SK-N-SH (cell line): ENCODE measurements around the gene SBSN. TPM values are rescaled to one million over a fixed set of nuclear protein-coding genes. Genes with fewer than 3 reads are reported as not detected.

ENCODE experiments used
- CTCF ChIA-PET: fragments of 300-600, 350-600 bp; formaldehyde crosslinking; extraction: SDS; loops from one replicate; lab custom pipeline; 2021; lab: Yijun Ruan, JAX
- POLR2A ChIA-PET: fragments of 350-600 bp; sonication (Branson Sonifier 250); formaldehyde crosslinking; extraction: SDS; loops from one replicate; lab custom pipeline; 2020; ENCODE audit warnings: antibody characterized with exemption, inconsistent platforms; lab: Yijun Ruan, JAX
- DNase-seq: peaks from one replicate; pipeline ENCODE4 v3.0.0; 2012
- H2AFZ ChIP-seq: fragments of 200-600 bp; sonication (generic); 2 replicates; pipeline ENCODE4 v1.8.1; 2016; ENCODE audit warnings: antibody characterized with exemption, mild to moderate bottlenecking, low read depth
- H3F3A ChIP-seq: fragments of 200-600 bp; sonication (generic); replicated peaks from 2 replicates; pipeline ENCODE3; 2016; ENCODE audit warnings: antibody characterized with exemption, mild to moderate bottlenecking; ENCODE audit not compliant: insufficient read depth
- H3K27ac ChIP-seq, 2 experiments: fragments of 200-500 bp in 1 of 2; fragments of 200-600 bp in 1 of 2; sonication (Bioruptor generic) in 1 of 2; sonication (generic), shearing (Covaris generic) in 1 of 2; 2 replicates each; pipeline versions ENCODE4 v1.5.1 to v1.6.1; 2014 to 2016; ENCODE audit warnings: low read depth in 2 of 2, inconsistent platforms in 1 of 2, low read length in 1 of 2, mild to moderate bottlenecking in 1 of 2, mixed read lengths in 1 of 2
- H3K27me3 ChIP-seq: fragments of 200-600 bp; sonication (generic), shearing (Covaris generic); 2 replicates; pipeline ENCODE4 v1.6.1; 2016; ENCODE audit warnings: mixed run types; ENCODE audit not compliant: insufficient read depth
- H3K36me3 ChIP-seq, 2 experiments: fragments of 200-500 bp in 1 of 2; fragments of 200-600 bp in 1 of 2; sonication (Bioruptor generic) in 1 of 2; sonication (generic) in 1 of 2; replicated peaks in 1 of 2; 2 replicates each; pipeline versions ENCODE3 to v1.5.1; 2014 to 2016; ENCODE audit warnings: low read length in 1 of 2, mild to moderate bottlenecking in 1 of 2; ENCODE audit not compliant: insufficient read depth in 2 of 2, control insufficient read depth in 1 of 2
- H3K4me1 ChIP-seq, 2 experiments: fragments of 200-500 bp in 1 of 2; fragments of 200-600 bp in 1 of 2; sonication (Bioruptor generic) in 1 of 2; sonication (generic), shearing (Covaris generic) in 1 of 2; 2 replicates each; pipeline versions ENCODE4 v1.5.1 to v1.6.1; 2014 to 2016; ENCODE audit warnings: low read depth in 1 of 2, low read length in 1 of 2, mixed run types in 1 of 2; ENCODE audit not compliant: insufficient read depth in 2 of 2, control insufficient read depth in 1 of 2
- H3K4me2 ChIP-seq: fragments of 200-600 bp; sonication (generic), shearing (Covaris generic); 2 replicates; pipeline ENCODE4 v1.6.1; 2017; ENCODE audit warnings: mixed run types
- H3K4me3 ChIP-seq, 2 experiments: fragments of 200-500 bp in 1 of 2; fragments of 200-600 bp in 1 of 2; sonication (Bioruptor generic) in 1 of 2; sonication (generic), shearing (Covaris generic) in 1 of 2; 2 replicates each; pipeline versions ENCODE4 v1.5.1 to v1.8.1; 2014 to 2016; ENCODE audit warnings: low read depth in 2 of 2, inconsistent platforms in 1 of 2, low read length in 1 of 2, mild to moderate bottlenecking in 1 of 2, mixed read lengths in 1 of 2, moderate library complexity in 1 of 2
- H3K79me2 ChIP-seq: fragments of 200-600 bp; sonication (generic); 2 replicates; pipeline ENCODE4 v1.8.1; 2017; ENCODE audit warnings: mild to moderate bottlenecking; ENCODE audit not compliant: insufficient read depth
- H3K9ac ChIP-seq: fragments of 200-600 bp; sonication (generic); 2 replicates; pipeline ENCODE4 v1.6.1; 2017; ENCODE audit warnings: mixed run types
- H3K9me2 ChIP-seq: fragments of 200-600 bp; sonication (generic); 2 replicates; pipeline ENCODE4 v1.6.1; 2017; ENCODE audit warnings: mixed run types
- H3K9me3 ChIP-seq: fragments of 200-600 bp; sonication (generic); 2 replicates; pipeline ENCODE4 v1.6.1; 2017; ENCODE audit warnings: mixed run types, mild to moderate bottlenecking, moderate library complexity
- H4K20me1 ChIP-seq: fragments of 200-600 bp; sonication (generic); 2 replicates; pipeline ENCODE4 v1.6.1; 2017; ENCODE audit warnings: mild to moderate bottlenecking, mixed run types; ENCODE audit not compliant: insufficient read depth
- CTCF ChIP-seq: fragments of 200-600 bp; sonication (generic); IDR thresholded peaks from 2 replicates; pipeline ENCODE4 v1.6.1; 2017; ENCODE audit warnings: antibody characterized with exemption, mild to moderate bottlenecking, moderate library complexity
- ELF1 ChIP-seq: IDR thresholded peaks from 2 replicates; pipeline ENCODE4 v1.4.0; 2012
- FOXJ3 ChIP-seq: sonication (generic); formaldehyde crosslinking; IDR thresholded peaks from 2 replicates; pipeline ENCODE4 v1.5.1; 2020; ENCODE audit warnings: mild to moderate bottlenecking, missing genetic modification reagents
- GATA2 ChIP-seq: sonication (generic); formaldehyde crosslinking; IDR thresholded peaks from 2 replicates; pipeline ENCODE4 v1.5.0; 2020; ENCODE audit warnings: mild to moderate bottlenecking, missing genetic modification reagents
- IRF3 ChIP-seq: fragments of 150-350 bp; IDR thresholded peaks from 2 replicates; pipeline ENCODE4 v1.6.1; 2016; ENCODE audit warnings: mild to moderate bottlenecking, low read depth, low read length
- JUND ChIP-seq: IDR thresholded peaks from 2 replicates; pipeline ENCODE4 v1.4.0; 2012
- MAX ChIP-seq: IDR thresholded peaks from 2 replicates; pipeline ENCODE4 v1.4.0; 2012; ENCODE audit warnings: low read depth
- MXI1 ChIP-seq: IDR thresholded peaks from 2 replicates; pipeline ENCODE4 v1.6.1; 2012; ENCODE audit warnings: mild to moderate bottlenecking, low read depth, low read length, improper control_type of control experiment
- NFIC ChIP-seq: IDR thresholded peaks from 2 replicates; pipeline ENCODE4 v1.4.0; 2012; ENCODE audit warnings: borderline replicate concordance
- NRF1 ChIP-seq: IDR thresholded peaks from 2 replicates; pipeline ENCODE4 v1.6.1; 2012; ENCODE audit warnings: low read depth, mild to moderate bottlenecking, low read length
- PBX3 ChIP-seq: IDR thresholded peaks from 2 replicates; pipeline ENCODE4; 2012
- REST ChIP-seq: IDR thresholded peaks from 2 replicates; pipeline ENCODE4 v1.6.1; 2012; ENCODE audit warnings: mild to moderate bottlenecking, low read depth, low read length, moderate library complexity
- RFX5 ChIP-seq: IDR thresholded peaks from 2 replicates; pipeline ENCODE4 v1.6.1; 2012; ENCODE audit warnings: mild to moderate bottlenecking, improper control_type of control experiment, low read length
- RXRA ChIP-seq: IDR thresholded peaks from 2 replicates; pipeline ENCODE4 v1.4.0; 2012; ENCODE audit warnings: low read depth, mild to moderate bottlenecking, borderline replicate concordance
- SMC3 ChIP-seq: IDR thresholded peaks from 2 replicates; pipeline ENCODE4 v1.6.1; 2012; ENCODE audit warnings: low read depth, low read length, improper control_type of control experiment
- TCF12 ChIP-seq: IDR thresholded peaks from 2 replicates; pipeline ENCODE4 v1.4.0; 2012
- USF1 ChIP-seq: IDR thresholded peaks from 2 replicates; pipeline ENCODE4 v1.4.0; 2012; ENCODE audit warnings: low read depth, borderline replicate concordance
- USF2 ChIP-seq: fragments of 150-350 bp; IDR thresholded peaks from 2 replicates; pipeline ENCODE4 v1.6.1; 2017; ENCODE audit warnings: antibody characterized with exemption, low read length, low read depth, borderline replicate concordance
- WGBS: methylation state at CpG from one replicate; pipeline ENCODE4 v1.1.6; 2017; ENCODE audit warnings: low lambda C conversion rate; 5-methylcytosine and 5-hydroxymethylcytosine counted together
- polyA plus RNA-seq, 3 experiments: library from polyadenylated mRNA; depleted of rRNA; stranded (reverse); fragments of >200 nt; gene quantifications; 2 replicates each; pipeline ENCODE4 v1.2.3, GENCODE V29; 2012

The SBSN gene
- polyA plus RNA-seq, 1 of the 3 experiments (the other 2 are of a cell fraction), result 0.25 TPM

GRCh38 chr19:35508129-35508528 lies 20.0 kb downstream of the SBSN start:
- Histone ChIP-seq H3K9me2 (no peaks in the 10 kb centered on the region), H3K9me3 (no peaks in the 10 kb centered on the region), H3K4me1 (no peaks in the 10 kb centered on the region; a peak in 2 of 4 replicates), H3F3A (no peaks in the 10 kb centered on the region), H3K79me2 (no peaks in the 10 kb centered on the region), H4K20me1 (no peaks in the 10 kb centered on the region)
- 13% methylated on average over 3 of the region's 3 CpGs for WGBS
- POLR2A ChIA-PET, result no interaction called here
- no peak for DNase-seq
- TF ChIP-seq CTCF (no peak), NRF1 (no peak), USF2 (no peak), FOXJ3 (CRISPR knock-in tag) (no peak), PBX3 (no peak), RXRA (no peak)
- TF ChIP-seq, all 33 proteins: peak for 0
- H3K27ac ChIP-seq, result no peak overlapping the region
- CTCF ChIA-PET, result interaction anchor here (1.3 to 8.3 kb wide), 2 partner anchors 14 to 21 kb away, joined by 6 to 127 read pairs; no protein-coding TSS in a partner anchor
- H3K4me3 ChIP-seq, result no peak overlapping the region
- H3K9ac ChIP-seq, result no peak overlapping the region
- H3K36me3 ChIP-seq, result no peaks in the 10 kb centered on the region
- H3K27me3 ChIP-seq, result peaks cover 99% of the 10 kb centered on the region
- no peak overlapping the region for H2AFZ ChIP-seq
- H3K4me2 ChIP-seq, result no peak overlapping the region

- TF ChIP-seq GATA2 (CRISPR knock-in tag) (no peak), REST (no peak), ELF1 (no peak), MXI1 (no peak), SMC3 (no peak), MAX (no peak), TCF12 (no peak), FOXJ3 (CRISPR knock-in tag) (no peak), RFX5 (no peak), NFIC (no peak), IRF3 (no peak), NRF1 (no peak), JUND (no peak), USF1 (no peak)
- Histone ChIP-seq H3K9ac (no peak overlapping the region), H3K27ac (no peak overlapping the region), H3K4me1 (no peaks in the 10 kb centered on the region; a peak in 2 of 4 replicates), H3F3A (no peaks in the 10 kb centered on the region), H2AFZ (no peak overlapping the region), H3K4me2 (no peak overlapping the region), H3K9me3 (no peaks in the 10 kb centered on the region), H3K36me3 (no peaks in the 10 kb centered on the region), H3K79me2 (no peaks in the 10 kb centered on the region), H3K4me3 (no peak overlapping the region), H4K20me1 (no peaks in the 10 kb centered on the region), H3K9me2 (no peaks in the 10 kb centered on the region), H3K27me3 (peaks cover 99% of the 10 kb centered on the region)
- DNase-seq, result no peak
- WGBS, result 20% methylated on average over 11 of the region's 11 CpGs
- CTCF ChIA-PET, result interaction anchor here (1.7 to 8.3 kb wide), 3 partner anchors 11 to 155 kb away, joined by 4 to 127 read pairs (median 16); no protein-coding TSS in a partner anchor
- POLR2A ChIA-PET, result no interaction called here
These were observed 20.6 kb downstream of the SBSN start for GRCh38 chr19:35507561-35507960.
